Measurements from ENCODE around the gene CABP4.

Gene CABP4

GRCh38 chr11:67455054-67455453 lies at the start of gene CABP4:
Gene CABP4, plus strand, starts transcription at chr11:67455354. Its CDS starts 70 bp downstream, at chr11:67455424.
- DNase-seq (ENCODE audit: low read depth in 2 of 2): no peak

- no peak for DNase-seq (ENCODE audit: low read depth in 2 of 2)
Measured at GRCh38 chr11:67405688-67406339, 49.3 kb upstream of the CABP4 start.

- DNase-seq (ENCODE audit: low read depth in 2 of 2): no peak
Measured at GRCh38 chr11:67406420-67406968, 48.7 kb upstream of the CABP4 start.

DNA sequence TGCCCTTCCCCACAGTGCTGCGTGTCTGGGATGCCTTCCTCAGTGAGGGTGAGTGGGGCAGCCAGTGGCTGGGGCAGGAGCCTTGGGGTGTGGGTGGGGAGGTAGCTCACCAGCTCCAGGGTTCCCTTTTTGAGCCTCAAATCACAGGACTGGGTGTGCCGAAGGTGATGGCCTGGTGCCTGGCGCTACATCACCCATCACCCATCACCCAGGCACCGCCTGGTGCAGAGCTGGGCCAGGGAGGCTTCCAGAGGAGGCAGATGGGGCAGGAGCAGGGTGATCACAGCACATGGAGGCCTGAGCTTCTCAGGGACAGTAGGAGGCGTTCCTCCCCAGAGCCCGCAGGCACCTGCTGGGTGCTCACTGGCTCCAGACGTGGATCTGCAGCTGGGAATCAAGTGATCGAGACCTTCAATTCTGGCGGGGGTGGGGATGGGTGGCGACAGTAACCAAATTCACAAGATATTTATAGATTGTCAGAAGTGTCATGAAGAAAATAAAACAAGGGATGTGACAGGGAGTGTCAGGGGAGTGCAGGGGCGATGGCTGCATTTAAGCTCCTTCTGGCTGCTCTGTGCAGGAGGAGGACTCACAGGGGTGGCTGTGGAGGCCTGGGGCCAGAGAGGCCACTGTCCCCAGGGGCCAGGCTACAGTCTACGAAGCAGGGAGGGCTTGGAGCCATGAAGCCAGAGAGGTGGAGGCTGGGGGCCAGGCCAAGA lies 48.0 kb upstream of the CABP4 start:
- no peak for DNase-seq (ENCODE audit: low read depth in 2 of 2)

GRCh38 chr11:67407688-67408163 lies 47.4 kb upstream of the CABP4 start:
- DNase-seq (ENCODE audit: low read depth in 2 of 2): no peak

DNA sequence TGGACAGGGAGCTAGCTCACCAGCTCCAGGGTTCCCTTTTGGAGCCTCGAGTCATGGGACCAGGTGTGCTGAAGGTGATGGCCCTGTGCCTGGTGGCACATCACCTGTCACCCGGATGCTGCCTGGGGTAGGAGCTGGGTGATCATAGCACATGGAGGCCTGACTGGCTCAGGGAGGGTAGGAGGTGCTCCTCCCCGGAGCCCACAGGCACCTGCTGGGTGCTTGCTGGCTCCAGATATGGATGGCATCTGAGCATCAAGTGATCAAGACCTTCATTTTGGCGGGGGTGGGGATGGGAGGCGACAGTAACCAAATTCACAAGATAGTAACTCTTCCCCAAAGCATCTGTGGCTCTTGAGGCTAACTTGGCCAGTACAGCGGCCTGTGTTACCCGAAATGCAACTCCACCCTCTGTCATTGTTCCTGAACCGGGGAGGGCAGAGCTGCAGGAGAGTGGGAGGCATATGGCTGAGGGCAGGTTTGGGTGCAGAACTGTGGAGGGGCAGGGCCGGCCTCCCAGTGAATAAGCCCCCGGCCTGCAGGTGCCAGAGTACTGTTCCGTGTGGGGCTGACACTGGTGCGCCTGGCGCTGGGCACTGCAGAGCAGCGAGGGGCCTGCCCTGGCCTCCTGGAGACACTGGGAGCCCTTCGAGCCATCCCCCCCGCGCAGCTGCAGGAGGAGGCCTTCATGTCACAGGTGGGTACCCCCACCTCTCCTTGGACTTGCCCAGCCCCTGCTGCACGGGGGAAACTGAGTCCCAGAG lies 46.5 kb upstream of the CABP4 start:
- no peak for DNase-seq (ENCODE audit: low read depth in 2 of 2)

DNA sequence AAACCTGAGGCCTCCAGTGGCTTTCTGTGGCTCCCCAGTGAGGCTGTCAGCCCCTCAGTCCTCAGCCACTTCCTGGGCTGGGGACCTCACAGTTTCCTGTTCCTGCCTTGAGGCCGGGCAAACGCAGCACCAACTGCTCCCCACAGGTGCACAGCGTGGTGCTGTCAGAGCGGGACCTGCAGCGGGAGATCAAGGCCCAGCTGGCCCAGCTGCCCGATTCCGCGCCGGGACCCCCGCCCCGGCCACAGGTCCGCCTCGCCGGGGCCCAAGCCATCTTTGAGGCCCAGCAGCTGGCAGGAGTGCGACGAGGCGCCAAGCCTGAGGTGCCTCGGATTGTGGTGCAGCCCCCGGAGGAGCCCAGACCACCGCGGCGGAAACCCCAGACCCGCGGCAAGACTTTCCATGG lies 45.9 kb upstream of the CABP4 start:
- no peak for DNase-seq (ENCODE audit: low read depth in 2 of 2)

- DNase-seq (ENCODE audit: low read depth in 2 of 2): no peak
Measured at GRCh38 chr11:67409781-67410368, 45.3 kb upstream of the CABP4 start.

DNA sequence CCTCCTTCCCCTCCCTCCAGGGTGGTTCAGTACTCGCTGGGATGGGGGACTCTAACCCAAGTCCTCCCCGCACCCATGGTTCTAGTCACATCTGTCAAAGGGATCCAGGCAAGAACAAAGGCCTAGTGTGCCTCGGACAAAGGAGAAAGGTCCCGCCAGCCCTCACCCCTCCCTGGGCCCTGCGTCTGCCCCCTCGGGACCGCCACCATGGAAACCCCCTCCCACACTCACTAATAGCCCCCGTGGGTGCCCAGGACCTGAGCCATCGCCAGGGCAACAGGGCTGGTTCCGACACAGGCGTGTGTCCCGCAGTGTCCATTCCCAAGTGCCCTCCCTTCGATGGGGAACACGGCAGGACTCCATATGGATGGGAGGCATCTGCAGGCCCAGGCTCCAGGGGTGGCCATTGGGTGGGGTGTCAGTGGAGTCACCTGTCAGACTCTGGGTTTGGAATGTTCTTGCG lies 44.8 kb upstream of the CABP4 start:
- no peak for DNase-seq (ENCODE audit: low read depth in 2 of 2)

DNA sequence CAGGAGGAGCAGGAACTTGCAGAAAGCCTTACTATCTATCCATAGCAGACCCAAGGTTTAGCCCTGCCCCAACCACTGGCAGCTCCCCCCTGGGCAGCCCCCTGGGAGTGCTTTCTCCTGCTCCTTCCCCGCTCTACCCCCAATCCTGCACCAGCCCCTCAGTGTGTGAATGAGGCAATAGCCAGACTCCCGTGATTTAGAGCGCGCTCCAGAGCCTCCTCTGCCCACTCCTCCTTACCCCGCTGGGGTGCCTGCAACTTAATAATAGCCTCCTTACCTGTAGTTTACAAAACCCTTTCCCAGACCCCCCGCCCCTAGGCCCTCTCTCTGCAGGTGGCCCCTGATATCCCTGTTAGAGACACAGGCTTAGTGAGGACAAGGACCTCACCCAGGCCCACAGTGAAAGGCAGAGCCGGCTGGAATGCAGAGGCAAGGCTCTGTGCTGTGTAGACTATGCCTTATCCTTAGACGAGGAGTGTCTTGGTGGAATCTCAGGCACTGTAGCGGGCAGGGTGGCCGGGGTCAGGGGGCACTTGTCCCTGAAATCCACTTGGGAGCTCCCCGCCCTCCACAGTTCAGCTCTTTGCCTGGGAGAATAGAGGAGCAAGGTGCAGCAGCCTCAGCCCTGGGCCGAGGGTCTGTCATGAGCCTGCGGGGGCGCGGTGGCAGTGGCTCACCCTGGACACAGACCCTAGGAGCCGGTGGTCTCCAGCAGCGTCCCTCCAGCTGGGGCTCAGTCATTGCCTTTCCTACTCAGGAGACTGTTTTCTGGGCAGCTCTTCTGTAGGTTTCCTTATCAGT lies 44.0 kb upstream of the CABP4 start:
- DNase-seq (ENCODE audit: low read depth in 2 of 2): no peak

GRCh38 chr11:67411785-67412152 lies 43.4 kb upstream of the CABP4 start:
- no peak for DNase-seq (ENCODE audit: low read depth in 2 of 2)

DNA sequence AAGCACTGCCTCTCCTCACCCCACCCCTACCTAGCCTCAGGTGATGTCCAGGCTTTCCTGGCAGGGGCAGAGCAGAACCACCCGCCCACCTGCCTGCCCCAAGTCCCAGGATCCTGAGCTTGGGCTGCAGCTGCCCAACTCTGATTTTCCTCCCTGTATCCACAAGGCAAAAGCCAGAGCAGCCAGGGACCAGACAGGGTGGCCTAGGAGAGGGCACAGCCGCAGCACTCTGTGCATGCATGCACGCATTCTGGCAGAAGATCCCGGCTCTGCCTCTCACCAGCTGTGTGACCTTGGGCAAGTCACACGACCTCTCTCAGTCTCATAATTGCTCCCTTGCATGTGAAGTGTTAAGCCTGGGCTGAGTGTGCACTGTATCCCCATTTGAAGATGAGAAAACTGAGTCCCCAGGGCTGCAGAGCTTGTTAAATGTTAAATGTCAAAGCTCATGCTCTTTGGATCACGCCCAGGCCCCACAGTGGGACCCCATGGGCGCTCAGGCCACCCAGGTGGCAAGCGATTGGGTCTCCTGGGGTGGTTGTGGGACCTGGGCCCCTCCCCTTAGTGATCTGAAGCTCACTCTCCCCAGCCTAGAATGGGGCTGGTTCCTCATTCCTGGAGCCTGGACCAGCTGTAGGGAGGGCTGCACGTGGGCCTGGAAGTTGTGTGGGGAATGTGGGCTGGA lies 42.5 kb upstream of the CABP4 start:
- DNase-seq (ENCODE audit: low read depth in 2 of 2): no peak

DNA sequence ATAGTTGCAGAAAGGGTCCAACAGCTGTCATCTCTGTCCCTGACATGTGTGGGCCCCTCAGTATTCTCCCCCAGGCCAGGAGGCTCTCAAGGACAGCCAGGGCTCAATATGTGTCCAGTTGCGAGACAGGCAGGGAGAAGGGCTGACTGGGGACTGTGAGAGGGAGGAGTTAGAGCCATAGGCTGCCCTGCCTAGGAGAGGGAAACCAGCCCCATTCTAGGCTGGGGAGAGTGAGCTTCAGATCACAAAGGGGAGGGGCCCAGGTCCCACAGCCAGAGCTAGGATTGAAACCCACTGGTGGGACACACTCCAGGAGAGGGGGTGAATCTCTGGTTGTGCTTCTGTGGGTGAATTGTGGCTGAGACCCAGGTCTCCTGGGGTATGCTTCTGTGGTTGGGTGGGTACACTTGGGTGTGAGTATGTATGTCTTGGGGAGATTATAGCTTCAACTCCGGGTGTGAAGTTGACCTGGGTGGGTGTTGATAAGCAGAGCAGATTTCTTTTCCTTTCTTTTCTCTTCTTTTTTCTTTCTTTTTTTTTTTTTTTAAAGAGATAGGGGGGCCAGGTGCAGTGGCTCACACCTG lies 41.8 kb upstream of the CABP4 start:
- no peak for DNase-seq (ENCODE audit: low read depth in 2 of 2)

- DNase-seq (ENCODE audit: low read depth in 2 of 2): no peak
Measured at GRCh38 chr11:67415501-67416304, 39.5 kb upstream of the CABP4 start, which contains the start of gene CARNS1. Gene CARNS1, plus strand, starts transcription at chr11:67415678. Its CDS starts 522 bp downstream, at chr11:67416200.

GRCh38 chr11:67416416-67417335 lies 38.5 kb upstream of the CABP4 start:
- peak in 1 of 2 donors; percentile 72 for DNase-seq (ENCODE audit: low read depth in 2 of 2)

DNA sequence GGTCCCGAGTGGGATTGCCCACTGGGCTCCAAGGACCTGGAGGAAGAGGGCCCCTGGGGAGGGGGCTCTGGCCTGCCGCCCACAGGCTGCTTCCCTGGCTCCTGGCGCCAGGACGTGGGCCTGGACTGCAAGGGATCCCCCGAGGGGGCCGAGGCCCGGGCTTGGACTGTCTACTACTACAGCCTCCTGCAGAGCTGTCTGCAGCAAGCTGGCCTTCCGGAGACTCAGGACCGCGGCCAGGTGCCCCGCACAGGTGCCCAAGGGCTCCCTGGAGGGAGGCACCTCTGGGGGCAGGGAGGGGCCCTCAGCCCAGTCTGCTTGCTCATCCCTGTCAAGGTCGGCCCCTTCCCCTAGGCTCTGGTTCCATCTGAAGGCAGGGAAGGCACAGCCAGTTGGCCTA lies 37.7 kb upstream of the CABP4 start:
- no peak for DNase-seq (ENCODE audit: low read depth in 2 of 2)

GRCh38 chr11:67418476-67419281 lies 36.5 kb upstream of the CABP4 start:
- DNase-seq (ENCODE audit: low read depth in 2 of 2): no peak
